ENCODE results near the gene ADAT3. TPM values are rescaled to one million over a fixed set of nuclear protein-coding genes. Genes with fewer than 3 reads are reported as not detected.
"Not testable (repeated sequence)": the region's sequence is repeated elsewhere in the genome, so short reads cannot be mapped to it uniquely, and the experiment has no call there.

ADAT3 gene
- total RNA-seq, 1 experiment from 2014 or later, result 13.5 TPM

DNA sequence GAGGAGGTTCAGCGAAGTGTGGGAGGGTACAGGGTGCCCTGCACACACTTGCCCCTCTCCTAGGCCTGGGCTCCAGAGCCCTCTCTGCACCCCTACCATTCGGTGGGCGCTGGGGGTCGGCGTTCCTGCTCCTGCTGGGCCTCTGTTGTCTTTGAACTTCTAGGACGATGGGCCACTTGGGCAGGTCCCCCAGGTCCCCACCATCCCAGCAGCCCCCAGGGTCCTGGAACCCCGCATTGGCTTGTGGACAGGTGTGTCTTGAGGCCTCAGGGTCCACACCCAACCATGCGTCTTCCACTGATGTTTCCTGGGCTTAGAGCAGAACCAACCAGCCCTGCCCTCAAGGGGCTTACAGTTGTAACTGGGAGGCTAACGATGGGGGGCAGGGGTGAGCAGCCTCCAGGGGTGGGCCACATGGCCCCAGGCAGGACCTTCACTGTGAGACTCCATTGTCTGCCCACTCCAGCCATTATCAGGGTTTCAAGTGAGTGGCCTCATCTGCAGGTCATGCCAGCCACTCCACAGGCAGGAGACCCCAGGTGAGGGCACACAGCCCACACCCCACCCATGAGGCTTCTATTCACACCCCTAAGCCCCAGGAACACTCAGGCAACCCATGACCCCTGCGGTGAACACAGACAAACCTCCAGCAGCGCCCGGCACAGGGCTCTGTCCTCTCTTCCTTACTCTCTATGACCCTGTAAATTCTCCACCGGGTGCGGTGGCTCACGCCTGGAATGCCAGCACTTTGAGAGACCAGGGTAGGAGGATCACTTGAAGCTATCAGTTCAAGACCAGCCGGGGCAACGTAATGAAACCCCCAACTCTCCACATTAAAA is 39.8 kb upstream of the ADAT3 start:
- DNase-seq (ENCODE audit: low spot score), result no peak
- in situ Hi-C loops (cut with HindIII; ENCODE audit: low sequenced_read_pairs), result no loop called here

DNA sequence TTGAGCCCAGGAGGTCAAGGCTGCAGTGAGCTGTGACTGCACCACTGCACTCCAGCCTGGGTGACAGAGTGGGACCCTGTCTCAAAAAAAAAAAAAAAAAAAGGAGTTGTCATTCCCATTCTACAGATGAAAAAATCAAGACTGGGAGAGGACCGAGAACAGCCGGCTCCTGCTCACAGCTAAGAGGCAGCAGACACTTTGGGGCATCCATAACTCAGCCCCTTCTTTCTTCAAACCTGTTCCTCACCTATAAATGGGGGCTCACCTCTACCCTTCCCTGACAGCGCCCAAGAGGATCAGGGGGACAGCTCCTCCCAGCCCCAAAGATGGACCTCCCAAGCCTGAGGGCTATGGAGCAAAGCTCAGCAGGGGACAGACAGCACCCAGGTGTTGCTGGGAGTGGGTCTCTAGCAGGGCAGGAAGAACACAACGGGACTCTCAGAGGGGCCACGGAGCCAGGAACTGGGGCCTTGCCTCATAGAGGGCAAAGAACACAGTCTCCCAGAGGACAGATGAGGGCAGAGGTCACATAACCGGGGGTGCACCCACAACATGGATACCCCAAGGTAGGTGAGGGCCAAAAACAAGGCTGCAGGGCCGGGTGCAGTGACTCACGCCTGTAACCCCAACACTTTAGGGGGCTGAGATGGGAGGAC is 38.4 kb upstream of the ADAT3 start:
- DNase-seq (ENCODE audit: low spot score), result no peak
- in situ Hi-C loops (cut with HindIII; ENCODE audit: low sequenced_read_pairs), result no loop called here

DNA sequence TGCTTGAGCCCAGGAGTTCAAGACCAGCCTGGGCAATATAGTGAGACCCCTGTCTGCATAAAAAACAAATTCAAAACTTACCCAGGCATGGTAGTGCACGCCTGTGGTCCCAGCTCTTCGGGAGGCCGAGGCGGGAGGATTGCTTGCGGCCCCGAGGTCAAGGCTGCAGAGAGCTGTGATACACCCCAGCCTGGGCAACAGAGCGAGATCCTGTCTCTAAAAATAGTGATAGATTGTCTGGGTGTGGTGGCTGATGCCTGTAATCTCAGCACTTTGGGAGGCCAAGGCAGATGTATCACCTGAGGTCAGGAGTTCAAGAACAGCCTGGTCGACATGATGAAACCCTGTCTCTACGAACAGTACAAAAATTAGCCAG is 37.9 kb upstream of the ADAT3 start:
- in situ Hi-C loops (cut with HindIII; ENCODE audit: low sequenced_read_pairs), result no loop called here
- no peak for DNase-seq (ENCODE audit: low spot score)

DNA sequence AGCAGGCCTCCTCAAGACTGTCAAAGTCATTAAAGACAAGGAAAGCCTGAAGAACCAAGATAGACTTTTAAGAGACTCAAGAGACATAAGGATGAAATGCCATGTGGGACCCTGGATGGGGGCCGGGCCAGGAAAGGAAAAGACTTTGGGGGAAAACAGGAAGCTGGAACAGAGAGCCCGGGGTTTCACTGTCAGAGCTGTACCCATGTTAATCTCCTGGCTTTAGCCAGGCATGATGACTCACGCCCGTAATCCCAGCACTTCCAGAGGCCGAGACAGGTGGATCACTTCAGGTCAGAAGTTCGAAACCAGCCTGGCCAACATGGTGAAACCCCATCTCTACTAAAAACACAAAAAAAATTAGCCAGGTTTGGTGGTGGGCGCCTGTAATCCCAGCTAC is 36.2 kb upstream of the ADAT3 start:
- in situ Hi-C loops (cut with HindIII; ENCODE audit: low sequenced_read_pairs), result no loop called here
- no peak for DNase-seq (ENCODE audit: low spot score)

DNA sequence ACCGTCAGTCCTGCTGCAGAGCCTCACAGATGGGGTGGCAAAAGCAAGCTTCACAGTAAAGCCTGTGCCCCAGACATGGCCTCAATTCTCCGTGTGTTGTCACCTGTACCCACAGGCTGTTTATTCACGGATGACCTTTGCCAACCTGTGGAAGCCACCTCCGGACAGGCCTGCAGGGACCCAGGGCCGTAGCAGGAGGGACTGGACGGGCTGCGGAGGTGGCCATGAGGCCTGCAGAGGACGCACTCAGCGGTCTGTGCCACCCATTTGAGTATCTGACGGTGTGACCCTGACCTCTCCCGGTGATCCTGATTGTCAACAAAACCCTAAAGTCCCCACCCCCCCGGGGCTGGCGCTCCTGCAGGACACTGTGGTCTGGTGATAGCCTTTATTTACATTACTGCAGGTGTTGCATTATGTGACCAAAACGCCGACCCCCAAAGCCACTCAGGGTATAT is 34.0 kb upstream of the ADAT3 start:
- no peak for DNase-seq (ENCODE audit: low spot score)
- in situ Hi-C loops (cut with HindIII; ENCODE audit: low sequenced_read_pairs), result no loop called here

DNA sequence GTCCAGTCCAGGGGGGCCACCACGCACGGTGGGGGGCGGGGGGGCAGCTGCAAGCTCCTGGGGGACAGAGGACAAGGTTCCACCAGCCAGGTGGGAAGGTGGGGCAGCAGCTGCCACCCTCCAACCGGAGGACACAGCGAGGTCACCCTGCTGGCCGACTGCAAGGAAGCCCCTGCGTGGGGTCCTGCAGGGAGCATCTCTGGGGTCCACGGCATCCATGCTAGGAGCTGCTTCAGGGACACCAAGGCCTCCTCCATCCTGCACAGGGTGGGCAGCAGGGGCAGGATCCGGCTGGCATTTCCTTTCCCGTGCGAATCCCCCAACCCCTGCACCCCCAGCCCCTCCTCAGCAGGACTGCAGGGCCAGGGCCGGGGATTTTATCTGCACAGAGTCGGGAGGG is 33.6 kb upstream of the ADAT3 start:
- no peak for DNase-seq (ENCODE audit: low spot score)
- in situ Hi-C loops (cut with HindIII; ENCODE audit: low sequenced_read_pairs), result no loop called here

DNA sequence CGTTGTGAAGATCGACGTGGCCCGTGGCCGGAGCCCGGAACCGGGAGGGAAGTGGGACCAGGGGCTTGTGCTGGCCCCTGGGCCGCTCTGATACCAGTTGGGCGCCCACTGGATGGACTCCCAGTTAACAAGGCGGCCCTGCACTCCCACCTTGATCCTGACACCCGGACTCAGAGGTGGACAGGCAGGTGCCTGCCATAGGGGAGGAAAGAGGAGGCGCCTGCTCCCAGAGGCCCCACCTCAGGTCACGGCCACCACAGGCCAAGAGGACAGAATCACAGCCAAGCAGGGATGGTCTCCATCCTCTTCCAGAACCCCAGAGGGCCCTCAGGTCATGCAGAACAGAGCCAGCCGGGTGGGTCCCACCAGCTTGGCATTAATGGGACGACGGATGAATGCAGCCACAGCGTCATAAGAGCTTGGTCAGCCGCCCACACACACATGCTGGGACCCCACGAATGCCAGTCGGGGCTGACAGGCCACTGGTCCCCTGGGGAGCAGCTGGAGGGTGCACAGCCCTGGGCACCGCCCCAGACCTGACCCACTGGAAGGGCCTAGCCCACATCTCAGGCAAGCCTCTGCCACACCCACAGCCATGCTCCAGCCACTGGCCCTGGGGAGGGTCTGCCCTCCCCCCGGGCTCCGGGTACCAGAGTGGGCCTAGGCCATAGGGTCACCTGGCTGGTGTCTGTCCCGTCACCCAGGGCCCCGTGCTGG is 32.2 kb upstream of the ADAT3 start:
- DNase-seq (ENCODE audit: low spot score), result no peak
- in situ Hi-C loops (cut with HindIII; ENCODE audit: low sequenced_read_pairs), result no loop called here

DNA sequence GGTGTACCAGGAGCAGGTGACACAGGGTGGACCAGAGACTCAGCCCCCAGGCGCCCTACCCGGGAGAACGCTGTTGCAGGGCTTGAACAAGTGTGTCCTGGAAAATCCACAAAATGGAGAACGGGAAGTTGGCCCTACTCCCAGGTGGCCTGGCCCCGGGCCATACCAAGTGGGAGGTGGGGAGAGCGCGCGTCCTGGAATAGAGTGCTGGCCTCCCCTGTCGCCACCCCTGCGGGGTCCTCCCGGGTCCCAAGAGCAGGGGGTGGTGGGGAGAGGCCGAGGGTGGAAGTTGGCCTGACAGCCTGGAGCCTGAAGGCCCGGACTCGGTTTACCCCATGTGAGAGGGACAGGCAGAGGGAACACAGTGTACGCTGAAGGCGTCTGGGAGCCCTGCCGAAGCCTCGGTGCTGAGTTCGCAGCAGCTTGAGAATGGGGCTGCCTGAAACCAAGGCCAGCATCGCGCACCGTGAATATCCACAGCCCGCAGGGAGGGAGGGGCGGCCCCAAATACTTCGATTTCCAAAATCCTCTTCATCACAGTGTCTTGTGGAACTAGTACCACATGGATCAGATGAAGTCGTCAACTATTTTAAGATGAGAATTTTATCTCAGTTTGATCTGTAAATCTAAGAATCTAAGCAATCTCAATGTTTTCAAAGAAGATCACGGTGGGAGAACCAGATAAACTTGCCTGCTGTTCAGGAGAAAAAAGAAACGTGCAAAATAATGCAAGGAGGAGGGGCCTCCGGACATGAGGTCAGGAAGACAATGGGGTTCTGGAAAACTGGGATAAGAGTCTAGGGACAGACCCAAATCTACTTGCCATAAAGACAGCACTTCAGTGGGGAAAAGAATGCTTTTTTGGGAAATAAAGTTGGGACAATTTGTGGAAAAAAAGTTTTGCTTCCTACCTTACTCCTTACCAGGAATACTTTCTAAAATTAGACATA is 31.4 kb upstream of the ADAT3 start:
- in situ Hi-C loops (cut with HindIII; ENCODE audit: low sequenced_read_pairs), result no loop called here
- DNase-seq (ENCODE audit: low spot score), result peak; percentile 65

DNA sequence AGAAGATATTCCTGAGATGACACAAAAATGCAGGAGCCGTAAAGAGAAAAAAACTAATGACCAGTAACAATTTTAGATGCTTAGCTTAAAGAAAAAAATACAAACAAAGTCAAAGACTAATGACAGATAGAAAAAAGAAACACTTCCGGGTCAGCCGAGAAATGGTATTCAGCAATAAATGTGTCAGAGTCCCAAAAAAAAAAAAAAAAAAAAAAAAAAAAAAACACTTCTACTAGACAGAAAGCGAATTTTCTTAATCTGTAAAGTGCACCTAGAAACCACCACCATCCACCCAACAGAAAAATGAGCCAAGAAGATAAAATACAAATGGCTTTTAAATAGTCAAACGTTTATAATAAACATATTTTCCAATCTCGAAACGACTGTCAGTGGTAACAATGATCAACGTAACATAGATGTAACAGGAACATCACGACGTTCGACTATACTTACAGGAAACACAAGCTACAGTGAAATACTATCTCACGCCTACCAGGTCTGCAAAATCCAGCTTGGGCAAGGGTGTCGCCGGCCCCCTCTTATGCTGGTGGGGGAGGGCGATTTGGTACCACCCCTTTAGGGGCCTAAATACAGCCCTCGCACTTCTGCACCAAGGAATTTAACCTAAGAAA is 30.5 kb upstream of the ADAT3 start:
- in situ Hi-C loops (cut with HindIII; ENCODE audit: low sequenced_read_pairs), result no loop called here

DNA sequence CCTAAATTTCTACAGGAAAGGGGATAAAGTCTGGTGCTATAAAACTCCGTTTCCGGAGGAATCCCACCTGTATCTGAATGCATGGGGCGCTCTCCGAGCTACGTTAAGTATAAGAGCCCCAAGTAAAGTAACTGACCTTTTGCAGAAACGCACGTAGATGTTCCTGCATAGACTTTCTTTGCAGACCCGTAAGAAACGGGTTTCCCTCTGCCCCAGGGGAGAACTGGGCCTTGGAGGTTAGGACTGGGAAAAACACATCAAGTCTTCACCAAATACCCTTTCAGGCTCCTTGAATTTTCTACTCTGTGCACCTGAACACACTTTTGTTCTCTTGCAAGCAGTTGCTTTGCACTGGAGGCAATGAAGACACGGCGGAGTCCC is 29.9 kb upstream of the ADAT3 start:
- DNase-seq (ENCODE audit: low spot score); in situ Hi-C loops (cut with HindIII; ENCODE audit: low sequenced_read_pairs): not testable (repeated sequence)

More for the DNA sequence above, 30.5 kb upstream of the ADAT3 start:
- DNase-seq (ENCODE audit: low spot score), result no peak

DNA sequence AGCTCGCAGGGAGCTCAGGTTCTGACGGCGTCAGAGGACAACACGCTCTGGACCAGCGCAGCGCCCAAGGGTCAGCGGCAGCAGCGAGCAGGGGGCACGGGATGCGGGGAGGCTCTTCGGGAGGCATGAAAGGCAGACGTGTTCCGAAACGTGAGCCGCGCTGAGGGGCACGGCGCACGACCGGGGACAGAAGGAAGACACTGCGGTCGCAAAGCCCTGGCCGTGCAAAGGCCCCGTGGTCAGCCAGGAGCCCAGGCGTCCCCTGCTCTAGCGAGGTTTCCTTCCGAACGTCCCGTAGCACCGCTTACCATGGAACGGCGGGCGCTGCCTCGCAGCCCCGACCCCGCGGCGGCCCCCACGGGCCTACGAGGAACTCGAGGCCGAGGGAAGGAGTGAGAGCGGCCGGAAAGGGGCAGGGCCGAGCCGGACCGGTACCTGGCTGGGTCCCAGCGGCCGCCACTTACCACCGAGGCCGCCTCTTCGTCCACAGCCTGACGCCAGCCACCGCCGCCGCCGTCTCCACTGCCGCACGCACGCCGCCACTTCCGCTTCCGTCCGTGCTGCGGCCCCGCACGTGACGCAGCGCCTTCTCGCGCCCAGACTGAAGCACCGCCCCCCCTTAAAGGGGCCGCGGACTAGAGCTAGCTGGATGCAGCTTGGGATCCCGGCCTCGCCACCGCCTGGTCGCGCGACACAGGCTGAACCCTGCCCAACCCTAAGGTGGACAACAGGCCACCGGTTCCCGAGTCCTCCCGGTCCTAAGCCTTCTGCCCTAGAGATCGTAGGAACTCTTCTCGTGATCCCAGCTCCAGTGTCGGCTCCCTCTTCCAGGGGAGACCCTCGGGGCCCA is 29.3 kb upstream of the ADAT3 start:
- DNase-seq (ENCODE audit: low spot score), result peak; percentile 93
- in situ Hi-C loops (cut with HindIII; ENCODE audit: low sequenced_read_pairs), result no loop called here

DNA sequence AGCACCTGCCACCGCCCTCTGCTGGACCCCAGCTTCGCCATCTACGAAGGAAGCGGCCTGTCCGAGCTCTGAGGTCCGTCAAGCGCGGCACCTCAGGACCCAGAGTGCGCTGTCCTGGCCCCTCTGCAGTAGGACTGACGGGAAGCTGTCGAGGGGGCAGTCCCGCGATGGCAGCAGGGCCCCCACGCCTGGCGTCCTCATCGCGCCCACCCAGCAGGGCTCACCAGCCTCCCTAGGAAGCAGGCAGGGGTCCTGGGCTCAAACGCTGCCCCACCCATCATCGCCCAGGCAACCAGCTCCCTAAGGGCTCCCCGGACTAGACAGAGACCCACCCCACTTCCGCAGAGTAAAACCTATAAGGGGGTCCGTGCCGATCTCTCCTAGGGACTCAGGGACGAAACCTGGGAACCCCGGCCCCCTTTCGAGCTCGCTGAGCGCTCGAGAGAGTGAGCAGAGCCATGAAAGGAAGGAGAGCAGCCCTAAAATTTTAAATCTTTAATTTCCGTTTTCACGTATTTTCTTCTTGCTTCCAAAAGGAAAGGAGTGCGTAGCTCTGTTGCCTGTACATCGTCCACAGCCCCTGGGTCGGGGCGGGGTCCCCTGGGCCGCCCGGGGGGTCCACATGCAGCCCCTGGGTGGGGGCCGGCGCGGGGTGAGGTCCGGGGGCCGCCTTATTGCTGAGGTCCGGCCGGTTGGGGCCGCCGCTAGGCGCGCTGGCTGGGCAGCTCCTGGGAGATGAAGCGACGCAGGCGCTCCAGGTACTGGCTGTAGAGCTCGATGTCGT is 28.5 kb upstream of the ADAT3 start:
- in situ Hi-C loops (cut with HindIII; ENCODE audit: low sequenced_read_pairs); DNase-seq (ENCODE audit: low spot score): not testable (repeated sequence)

DNA sequence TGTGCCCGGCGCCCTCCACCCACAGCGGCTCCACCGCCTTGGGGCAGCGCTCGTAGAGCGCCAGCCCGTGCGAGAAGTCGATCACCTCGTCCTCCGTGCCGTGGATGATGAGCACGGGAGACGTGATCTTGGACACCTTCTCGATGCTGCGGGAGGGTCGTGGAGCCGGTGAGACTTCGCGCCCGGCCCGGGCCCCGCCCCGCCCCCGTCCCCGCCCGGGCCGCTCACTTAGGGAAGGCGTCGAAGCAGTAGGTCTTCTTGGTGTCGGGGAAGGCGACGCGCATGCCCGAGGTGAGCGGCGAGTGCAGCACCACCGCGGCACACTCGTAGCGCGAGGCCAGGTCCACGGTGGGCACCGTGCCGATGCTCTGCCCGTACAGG is 27.9 kb upstream of the ADAT3 start:
- DNase-seq (ENCODE audit: low spot score); in situ Hi-C loops (cut with HindIII; ENCODE audit: low sequenced_read_pairs): not testable (repeated sequence)

DNA sequence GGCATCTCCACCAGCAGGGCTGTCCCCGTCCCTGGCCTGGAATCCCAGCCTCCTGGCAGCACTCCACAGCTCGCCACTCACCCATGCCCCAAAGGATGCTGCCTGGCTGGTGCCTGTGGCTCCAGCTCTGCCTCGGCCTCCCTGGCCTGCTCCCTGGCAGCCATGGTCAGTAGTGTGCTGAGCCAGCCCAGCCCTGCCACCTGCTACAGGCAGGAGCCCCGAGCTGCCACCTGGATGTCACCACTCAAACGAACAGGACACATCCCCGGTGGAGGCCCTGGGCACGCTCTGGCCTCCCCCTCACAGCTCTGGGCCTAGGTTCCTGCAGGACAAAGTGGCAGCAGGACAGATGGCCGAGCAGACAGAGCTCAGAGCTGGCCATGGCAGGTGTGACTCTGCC is 26.6 kb upstream of the ADAT3 start:
- in situ Hi-C loops (cut with HindIII; ENCODE audit: low sequenced_read_pairs), result not testable (repeated sequence)
- peak; percentile 73 for DNase-seq (ENCODE audit: low spot score)

DNA sequence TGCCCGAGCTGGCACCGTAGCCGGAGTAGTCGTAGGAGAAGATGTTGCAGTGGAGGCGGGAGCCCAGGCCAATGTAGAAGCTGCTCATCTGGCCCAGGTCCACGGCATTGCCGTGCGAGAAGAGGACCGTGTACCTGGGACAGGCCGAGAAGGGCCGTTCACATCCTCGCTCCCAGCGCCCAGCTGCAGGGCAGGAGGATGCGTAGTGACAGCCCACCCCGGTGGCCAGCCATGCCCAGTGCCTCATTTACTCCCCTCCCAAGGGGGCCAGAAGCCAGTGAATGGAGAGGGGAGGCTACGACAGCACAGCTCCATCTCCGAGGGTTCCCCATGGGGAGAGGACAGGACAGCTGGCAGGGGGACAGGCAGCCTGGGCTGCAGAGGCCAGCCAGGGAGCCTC is 25.2 kb upstream of the ADAT3 start:
- in situ Hi-C loops (cut with HindIII; ENCODE audit: low sequenced_read_pairs), result not testable (repeated sequence)
- DNase-seq (ENCODE audit: low spot score), result peak; percentile 14

DNA sequence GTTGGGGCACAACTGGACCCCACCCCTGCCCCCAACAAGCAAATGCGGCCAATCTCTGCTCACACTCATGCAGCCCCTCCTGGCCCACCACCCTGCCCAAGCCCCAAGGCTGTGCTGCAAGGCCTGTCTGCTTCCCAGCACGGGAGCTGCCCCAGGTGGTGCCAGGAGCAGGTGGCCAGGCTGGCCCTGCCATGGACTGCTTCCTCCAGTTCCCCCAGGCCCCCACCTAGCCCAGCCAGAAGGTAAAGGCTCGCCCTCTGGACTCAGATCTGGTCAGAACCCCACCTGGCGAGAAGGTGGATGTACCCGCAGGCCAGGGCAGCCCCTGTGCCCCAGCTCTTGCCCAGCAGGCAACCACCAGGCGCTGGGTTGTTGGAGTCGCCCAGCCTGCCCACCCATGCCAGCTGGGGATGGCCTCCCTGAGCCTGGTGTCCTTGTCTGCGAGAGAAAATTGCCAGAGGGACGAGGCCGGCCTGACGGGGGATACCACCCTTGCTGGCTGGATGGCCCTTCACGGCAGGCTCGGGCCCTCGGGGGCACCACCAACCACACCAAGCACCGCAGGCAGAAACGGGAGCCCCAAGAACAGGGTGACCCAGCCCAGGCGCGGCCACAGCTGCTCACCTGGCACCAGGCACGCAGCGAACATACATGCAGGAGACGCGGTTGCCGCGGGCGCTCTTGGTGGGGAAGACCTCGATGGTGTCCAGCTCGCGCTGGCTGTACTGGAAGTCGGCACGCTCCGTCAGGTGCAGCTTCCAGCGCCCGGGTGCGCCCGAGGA is 24.4 kb upstream of the ADAT3 start:
- DNase-seq (ENCODE audit: low spot score), result peak; percentile 79
- in situ Hi-C loops (cut with HindIII; ENCODE audit: low sequenced_read_pairs), result no loop called here

All from G401 (cell line).